Measurements from ENCODE around the gene NPEPPS. TPM values are rescaled to one million over a fixed set of nuclear protein-coding genes. Genes with fewer than 3 reads are reported as not detected.
"Not testable (repeated sequence)": the region's sequence is repeated elsewhere in the genome, so short reads cannot be mapped to it uniquely, and the experiment has no call there.

Gene NPEPPS
- total RNA-seq, 2 experiments from 2014 or later, result 77.3 to 80.7 TPM

DNA sequence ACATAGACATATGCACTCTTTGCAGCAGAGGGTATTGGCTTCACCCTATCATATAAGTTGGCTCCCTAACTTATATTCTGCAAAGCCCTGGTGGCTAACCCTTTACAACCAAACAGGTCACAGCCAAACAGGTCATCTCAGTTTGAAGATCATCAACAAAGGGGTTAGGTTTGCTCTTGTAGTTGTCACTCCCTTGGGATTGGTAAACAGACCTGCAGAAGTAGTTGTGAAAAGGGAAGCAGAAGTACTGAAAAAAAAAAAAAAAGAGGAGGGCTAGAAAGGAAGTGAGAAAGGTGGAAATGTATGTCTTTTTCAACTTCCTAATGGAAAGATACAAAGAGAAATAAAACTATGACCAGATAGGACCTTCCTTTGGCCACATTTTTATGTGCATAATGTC lies 8.6 kb upstream of the NPEPPS start:
- CTCF ChIA-PET; H3K4me1 ChIP-seq (ENCODE audit: insufficient read depth, low read length); intact Hi-C loops (cut with DNase I, micrococcal nuclease); H3K4me3 Mint-ChIP-seq; H3K9me3 Mint-ChIP-seq; H3K27ac Mint-ChIP-seq; H3K4me1 Mint-ChIP-seq (ENCODE audit: low read depth); H3K36me3 ChIP-seq (ENCODE audit: insufficient read depth, low read length); H3K9me3 ChIP-seq (ENCODE audit: control insufficient read depth in 1 of 2, insufficient read depth in 1 of 2, low read length in 2 of 2); H3K27me3 ChIP-seq (ENCODE audit: control insufficient read depth in 1 of 2, insufficient read depth in 2 of 2, low read length in 2 of 2); ATAC-seq (ENCODE audit: poor library complexity); H3K36me3 Mint-ChIP-seq (ENCODE audit: low read depth); DNase-seq; H3K4me3 ChIP-seq (ENCODE audit: low read length); H3K27me3 Mint-ChIP-seq; H3K27ac ChIP-seq (ENCODE audit: low read depth in 1 of 2, low read length in 2 of 2); POLR2A ChIA-PET: not testable (repeated sequence)

DNA sequence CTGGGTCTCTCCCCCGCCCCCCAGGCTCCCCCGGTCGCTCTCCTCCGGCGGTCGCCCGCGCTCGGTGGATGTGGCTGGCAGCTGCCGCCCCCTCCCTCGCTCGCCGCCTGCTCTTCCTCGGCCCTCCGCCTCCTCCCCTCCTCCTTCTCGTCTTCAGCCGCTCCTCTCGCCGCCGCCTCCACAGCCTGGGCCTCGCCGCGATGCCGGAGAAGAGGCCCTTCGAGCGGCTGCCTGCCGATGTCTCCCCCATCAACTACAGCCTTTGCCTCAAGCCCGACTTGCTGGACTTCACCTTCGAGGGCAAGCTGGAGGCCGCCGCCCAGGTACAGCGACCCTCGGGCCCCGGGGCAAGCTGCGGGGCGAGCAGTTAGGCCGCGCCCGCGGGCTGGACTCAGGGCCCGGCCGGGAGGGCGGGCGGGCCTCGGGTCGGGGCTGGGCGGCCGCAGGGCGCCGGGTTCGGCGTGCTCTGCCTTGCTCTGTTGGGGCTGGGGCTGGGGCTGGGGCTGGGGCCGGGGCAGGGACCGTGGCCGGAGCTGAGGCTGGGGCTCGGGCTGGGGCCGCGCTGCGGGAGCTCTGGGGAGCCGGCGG lies 419 bp downstream of the NPEPPS start:
- Mint-ChIP-seq H3K27ac (peak overlapping the region; percentile 89), H3K4me3 (peak overlapping the region; percentile 38), H3K4me1 (ENCODE audit: low read depth) (peaks cover 12% of the 10 kb centered on the region)
- H3K9me3 ChIP-seq (ENCODE audit: control insufficient read depth in 1 of 2, insufficient read depth in 1 of 2, low read length in 2 of 2); H3K36me3 ChIP-seq (ENCODE audit: insufficient read depth, low read length); H3K36me3 Mint-ChIP-seq (ENCODE audit: low read depth); CTCF ChIA-PET; H3K4me1 ChIP-seq (ENCODE audit: insufficient read depth, low read length); POLR2A ChIA-PET; H3K27ac ChIP-seq (ENCODE audit: low read depth in 1 of 2, low read length in 2 of 2); H3K27me3 Mint-ChIP-seq; H3K9me3 Mint-ChIP-seq; H3K27me3 ChIP-seq (ENCODE audit: control insufficient read depth in 1 of 2, insufficient read depth in 2 of 2, low read length in 2 of 2): not testable (repeated sequence)
- ATAC-seq (ENCODE audit: poor library complexity), result peak; percentile 7
- intact Hi-C loops (cut with DNase I, micrococcal nuclease), result loop anchor here in 1 of 2 experiments (5.0 kb wide), 1 partner anchor 39 kb away; no protein-coding TSS in a partner anchor
- peak in 5 of 14 experiments; percentile 1 to 38 (median 27) for DNase-seq
- peak overlapping the region; percentile 62 for H3K4me3 ChIP-seq (ENCODE audit: low read length)

DNA sequence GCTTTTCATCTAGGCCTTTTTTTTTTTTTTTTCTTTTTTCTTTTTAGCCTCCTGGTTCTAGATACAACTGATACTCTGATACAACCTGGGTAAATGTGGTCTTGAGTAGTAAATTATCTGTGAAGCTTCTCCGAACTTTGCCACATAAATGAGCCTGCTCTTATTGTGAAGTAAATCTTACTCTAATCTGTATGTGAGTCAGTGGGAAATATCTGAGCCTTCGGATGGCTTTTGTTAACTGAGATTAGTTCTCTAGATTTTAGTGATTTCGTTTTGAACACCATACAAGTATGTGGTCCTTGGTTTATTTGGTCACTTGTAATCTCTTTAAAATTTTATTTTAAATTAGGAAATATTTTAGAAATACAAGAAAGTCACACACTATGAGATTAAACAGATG lies 8.2 kb downstream of the NPEPPS start:
- POLR2A ChIA-PET; H3K9me3 Mint-ChIP-seq; H3K9me3 ChIP-seq (ENCODE audit: control insufficient read depth in 1 of 2, insufficient read depth in 1 of 2, low read length in 2 of 2); H3K4me1 Mint-ChIP-seq (ENCODE audit: low read depth); H3K27me3 ChIP-seq (ENCODE audit: control insufficient read depth in 1 of 2, insufficient read depth in 2 of 2, low read length in 2 of 2); H3K4me3 Mint-ChIP-seq; ATAC-seq (ENCODE audit: poor library complexity); H3K4me3 ChIP-seq (ENCODE audit: low read length); H3K4me1 ChIP-seq (ENCODE audit: insufficient read depth, low read length); intact Hi-C loops (cut with DNase I, micrococcal nuclease); DNase-seq; H3K27ac ChIP-seq (ENCODE audit: low read depth in 1 of 2, low read length in 2 of 2); H3K27ac Mint-ChIP-seq; H3K27me3 Mint-ChIP-seq; H3K36me3 ChIP-seq (ENCODE audit: insufficient read depth, low read length); H3K36me3 Mint-ChIP-seq (ENCODE audit: low read depth): not testable (repeated sequence)
- CTCF ChIA-PET, result interaction anchor here (0.7 kb wide), 1 partner anchor 1324 kb away, joined by 4 read pairs; no protein-coding TSS in a partner anchor

DNA sequence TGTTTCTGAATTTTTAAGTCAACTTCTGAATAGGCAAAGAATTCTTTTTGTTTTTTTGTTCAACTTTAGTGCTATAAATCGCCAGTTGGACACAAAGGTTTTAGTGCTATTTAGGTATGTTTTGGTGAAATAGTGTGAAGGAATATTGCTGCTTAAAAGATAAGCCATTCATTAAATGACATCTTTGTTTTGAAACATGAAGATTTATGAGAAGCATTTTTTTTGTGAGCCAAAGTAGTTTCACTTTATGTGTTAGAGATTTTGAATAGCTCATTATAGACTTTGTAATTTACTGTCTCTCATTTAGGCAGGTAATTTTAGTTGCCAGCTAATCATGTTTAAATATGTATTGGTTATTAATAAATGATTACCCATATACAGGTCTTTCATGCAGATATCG lies 10.8 kb downstream of the NPEPPS start:
- POLR2A ChIA-PET; H3K9me3 ChIP-seq (ENCODE audit: control insufficient read depth in 1 of 2, insufficient read depth in 1 of 2, low read length in 2 of 2); H3K9me3 Mint-ChIP-seq; H3K4me3 ChIP-seq (ENCODE audit: low read length); H3K4me1 Mint-ChIP-seq (ENCODE audit: low read depth); CTCF ChIA-PET; ATAC-seq (ENCODE audit: poor library complexity); H3K4me3 Mint-ChIP-seq; H3K36me3 Mint-ChIP-seq (ENCODE audit: low read depth); H3K4me1 ChIP-seq (ENCODE audit: insufficient read depth, low read length); H3K36me3 ChIP-seq (ENCODE audit: insufficient read depth, low read length); intact Hi-C loops (cut with DNase I, micrococcal nuclease); H3K27me3 ChIP-seq (ENCODE audit: control insufficient read depth in 1 of 2, insufficient read depth in 2 of 2, low read length in 2 of 2); H3K27ac ChIP-seq (ENCODE audit: low read depth in 1 of 2, low read length in 2 of 2); H3K27me3 Mint-ChIP-seq; H3K27ac Mint-ChIP-seq; DNase-seq: not testable (repeated sequence)

DNA sequence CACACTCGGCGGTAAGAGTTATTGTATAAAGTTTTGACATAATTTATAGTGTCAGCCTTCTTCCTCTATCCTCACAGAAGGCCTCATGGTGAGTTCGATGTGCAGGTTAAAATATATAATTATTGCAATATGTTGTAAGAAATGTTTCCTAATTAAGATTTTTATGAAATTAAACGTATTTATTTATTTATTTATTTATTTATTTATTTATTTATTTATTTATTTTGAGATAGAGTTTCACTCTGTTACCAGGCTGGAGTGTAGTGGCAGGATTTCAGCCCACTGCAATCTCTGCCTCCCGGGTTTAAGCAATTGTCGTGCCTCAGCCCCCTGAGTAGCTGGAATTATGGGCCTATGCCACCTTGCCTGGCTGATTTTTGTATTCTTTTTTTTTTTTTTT lies 13.4 kb downstream of the NPEPPS start:
- H3K27me3 Mint-ChIP-seq; H3K4me1 ChIP-seq (ENCODE audit: insufficient read depth, low read length); H3K9me3 Mint-ChIP-seq; DNase-seq; H3K9me3 ChIP-seq (ENCODE audit: control insufficient read depth in 1 of 2, insufficient read depth in 1 of 2, low read length in 2 of 2); H3K36me3 ChIP-seq (ENCODE audit: insufficient read depth, low read length); CTCF ChIA-PET; H3K4me3 Mint-ChIP-seq; intact Hi-C loops (cut with DNase I, micrococcal nuclease); H3K27ac Mint-ChIP-seq; H3K4me1 Mint-ChIP-seq (ENCODE audit: low read depth); H3K27ac ChIP-seq (ENCODE audit: low read depth in 1 of 2, low read length in 2 of 2); POLR2A ChIA-PET; H3K4me3 ChIP-seq (ENCODE audit: low read length); H3K27me3 ChIP-seq (ENCODE audit: control insufficient read depth in 1 of 2, insufficient read depth in 2 of 2, low read length in 2 of 2); ATAC-seq (ENCODE audit: poor library complexity): not testable (repeated sequence)
- peaks cover 11% of the 10 kb centered on the region for H3K36me3 Mint-ChIP-seq (ENCODE audit: low read depth)

DNA sequence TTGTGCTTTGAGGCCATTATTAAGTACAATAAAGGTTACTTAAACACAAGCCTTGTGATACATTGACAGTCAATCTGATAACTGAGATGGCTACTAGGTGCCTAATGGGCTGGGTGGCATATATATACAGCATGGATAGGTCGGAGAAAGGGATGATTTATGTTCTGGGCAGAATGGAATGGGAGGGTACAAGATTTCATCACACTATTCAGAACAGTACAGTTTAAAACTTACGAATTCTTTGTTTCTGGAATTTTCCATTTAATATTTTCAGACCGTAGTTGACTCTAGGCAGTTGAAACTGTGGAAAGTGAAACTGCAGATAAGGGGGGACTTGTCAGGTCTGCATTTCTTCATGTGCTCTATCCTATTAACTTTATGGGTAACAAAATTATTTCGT lies 23.8 kb downstream of the NPEPPS start:
- CTCF ChIA-PET; DNase-seq; H3K4me3 ChIP-seq (ENCODE audit: low read length); H3K27me3 ChIP-seq (ENCODE audit: control insufficient read depth in 1 of 2, insufficient read depth in 2 of 2, low read length in 2 of 2); H3K36me3 ChIP-seq (ENCODE audit: insufficient read depth, low read length); ATAC-seq (ENCODE audit: poor library complexity); H3K27me3 Mint-ChIP-seq; POLR2A ChIA-PET; H3K4me1 ChIP-seq (ENCODE audit: insufficient read depth, low read length); H3K4me1 Mint-ChIP-seq (ENCODE audit: low read depth); H3K9me3 ChIP-seq (ENCODE audit: control insufficient read depth in 1 of 2, insufficient read depth in 1 of 2, low read length in 2 of 2); intact Hi-C loops (cut with DNase I, micrococcal nuclease); H3K4me3 Mint-ChIP-seq; H3K9me3 Mint-ChIP-seq; H3K27ac ChIP-seq (ENCODE audit: low read depth in 1 of 2, low read length in 2 of 2); H3K27ac Mint-ChIP-seq: not testable (repeated sequence)
- H3K36me3 Mint-ChIP-seq (ENCODE audit: low read depth), result peaks cover 15% of the 10 kb centered on the region

DNA sequence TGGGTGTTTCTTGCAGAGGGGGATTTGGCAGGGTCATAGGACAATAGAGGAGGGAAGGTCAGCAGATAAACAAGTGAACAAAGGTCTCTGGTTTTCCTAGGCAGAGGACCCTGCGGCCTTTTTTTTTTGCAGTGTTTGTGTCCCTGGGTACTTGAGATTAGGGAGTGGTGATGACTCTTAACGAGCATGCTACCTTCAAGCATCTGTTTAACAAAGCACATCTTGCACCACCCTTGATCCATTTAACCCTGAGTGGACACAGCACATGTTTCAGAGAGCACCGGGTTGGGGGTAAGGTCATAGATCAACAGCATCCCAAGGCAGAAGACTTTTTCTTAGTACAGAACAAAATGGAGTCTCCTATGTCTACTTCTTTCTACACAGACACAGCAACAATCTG lies 25.2 kb downstream of the NPEPPS start:
- CTCF ChIA-PET; H3K27me3 Mint-ChIP-seq; H3K27ac ChIP-seq (ENCODE audit: low read depth in 1 of 2, low read length in 2 of 2); H3K4me3 ChIP-seq (ENCODE audit: low read length); H3K9me3 Mint-ChIP-seq; H3K4me3 Mint-ChIP-seq; H3K27ac Mint-ChIP-seq; H3K9me3 ChIP-seq (ENCODE audit: control insufficient read depth in 1 of 2, insufficient read depth in 1 of 2, low read length in 2 of 2); POLR2A ChIA-PET; H3K27me3 ChIP-seq (ENCODE audit: control insufficient read depth in 1 of 2, insufficient read depth in 2 of 2, low read length in 2 of 2); H3K4me1 ChIP-seq (ENCODE audit: insufficient read depth, low read length); ATAC-seq (ENCODE audit: poor library complexity); intact Hi-C loops (cut with DNase I, micrococcal nuclease); DNase-seq; H3K36me3 ChIP-seq (ENCODE audit: insufficient read depth, low read length): not testable (repeated sequence)
- Mint-ChIP-seq H3K36me3 (ENCODE audit: low read depth) (peaks cover 11% of the 10 kb centered on the region), H3K4me1 (ENCODE audit: low read depth) (peaks cover 14% of the 10 kb centered on the region)

All from CD4-positive, alpha-beta T cell (primary cell).